WTC11 (cell line): ENCODE results near the gene ANKK1.

Experiments
- ATF2 ChIP-seq: sonication (generic); formaldehyde crosslinking; IDR thresholded peaks from 2 replicates; pipeline ENCODE4 v1.8.1; 2022; ENCODE audit warnings: low read depth, missing genetic modification reagents, borderline replicate concordance
- CREM ChIP-seq: sonication (generic); formaldehyde crosslinking; IDR thresholded peaks from 2 replicates; pipeline ENCODE4 v1.8.1; 2022; ENCODE audit warnings: mild to moderate bottlenecking, missing genetic modification reagents, moderate library complexity
- CTCF ChIP-seq: fragments of 200-600 bp; IDR thresholded peaks from 2 replicates; pipeline ENCODE4 v1.8.0; 2022; ENCODE audit warnings: antibody characterized with exemption
- FOXJ3 ChIP-seq: sonication (generic); formaldehyde crosslinking; IDR thresholded peaks from 2 replicates; pipeline ENCODE4 v1.9.0; 2021; ENCODE audit warnings: missing genetic modification reagents, mild to moderate bottlenecking, borderline replicate concordance
- NFYB ChIP-seq: sonication (generic); formaldehyde crosslinking; conservative IDR thresholded peaks from 2 replicates; pipeline ENCODE4 v1.8.0; 2022; ENCODE audit warnings: low read depth, missing genetic modification reagents
- SMAD3 ChIP-seq: sonication (generic); formaldehyde crosslinking; IDR thresholded peaks from 2 replicates; pipeline ENCODE4 v1.8.0; 2022; ENCODE audit warnings: missing genetic modification reagents, mild to moderate bottlenecking, borderline replicate concordance
- ZNF138 ChIP-seq: sonication (generic); formaldehyde crosslinking; conservative IDR thresholded peaks from 2 replicates; pipeline ENCODE4 v1.8.1; 2022; ENCODE audit warnings: mild to moderate bottlenecking, moderate library complexity, missing genetic modification reagents
- TF ChIP-seq, protein P1 (sequence below): sonication (generic); formaldehyde crosslinking; IDR thresholded peaks from 2 replicates; pipeline ENCODE4 v1.8.1; 2023; ENCODE audit warnings: mild to moderate bottlenecking, moderate library complexity, missing genetic modification reagents
- TF ChIP-seq, protein P2 (sequence below): sonication (generic); formaldehyde crosslinking; IDR thresholded peaks from 2 replicates; pipeline ENCODE4 v1.8.1; 2023; ENCODE audit warnings: mild to moderate bottlenecking, missing genetic modification reagents, moderate library complexity

GRCh38 chr11:113365895-113366294 is 21.7 kb upstream of the ANKK1 start:
- TF ChIP-seq CTCF: no peak
- no peak for TF ChIP-seq SMAD3 (CRISPR knock-in tag)
- TF ChIP-seq, protein P1, sequence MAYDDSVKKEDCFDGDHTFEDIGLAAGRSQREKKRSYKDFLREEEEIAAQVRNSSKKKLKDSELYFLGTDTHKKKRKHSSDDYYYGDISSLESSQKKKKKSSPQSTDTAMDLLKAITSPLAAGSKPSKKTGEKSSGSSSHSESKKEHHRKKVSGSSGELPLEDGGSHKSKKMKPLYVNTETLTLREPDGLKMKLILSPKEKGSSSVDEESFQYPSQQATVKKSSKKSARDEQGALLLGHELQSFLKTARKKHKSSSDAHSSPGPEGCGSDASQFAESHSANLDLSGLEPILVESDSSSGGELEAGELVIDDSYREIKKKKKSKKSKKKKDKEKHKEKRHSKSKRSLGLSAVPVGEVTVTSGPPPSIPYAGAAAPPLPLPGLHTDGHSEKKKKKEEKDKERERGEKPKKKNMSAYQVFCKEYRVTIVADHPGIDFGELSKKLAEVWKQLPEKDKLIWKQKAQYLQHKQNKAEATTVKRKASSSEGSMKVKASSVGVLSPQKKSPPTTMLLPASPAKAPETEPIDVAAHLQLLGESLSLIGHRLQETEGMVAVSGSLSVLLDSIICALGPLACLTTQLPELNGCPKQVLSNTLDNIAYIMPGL (CRISPR knock-in tag): no peak
- TF ChIP-seq, protein P2, sequence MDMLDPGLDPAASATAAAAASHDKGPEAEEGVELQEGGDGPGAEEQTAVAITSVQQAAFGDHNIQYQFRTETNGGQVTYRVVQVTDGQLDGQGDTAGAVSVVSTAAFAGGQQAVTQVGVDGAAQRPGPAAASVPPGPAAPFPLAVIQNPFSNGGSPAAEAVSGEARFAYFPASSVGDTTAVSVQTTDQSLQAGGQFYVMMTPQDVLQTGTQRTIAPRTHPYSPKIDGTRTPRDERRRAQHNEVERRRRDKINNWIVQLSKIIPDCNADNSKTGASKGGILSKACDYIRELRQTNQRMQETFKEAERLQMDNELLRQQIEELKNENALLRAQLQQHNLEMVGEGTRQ (CRISPR knock-in tag): no peak
- TF ChIP-seq ZNF138: no peak
- no peak for TF ChIP-seq NFYB (CRISPR knock-in tag)
- TF ChIP-seq ATF2 (CRISPR knock-in tag): no peak
- TF ChIP-seq CREM (CRISPR knock-in tag): no peak
- TF ChIP-seq FOXJ3: no peak
